HepG2 (cell line): ENCODE measurements around the gene MAGI1. TPM values are rescaled to one million over a fixed set of nuclear protein-coding genes. Genes with fewer than 3 reads are reported as not detected.

ENCODE experiments used
- ATAC-seq: fragments of 200-7000 bp; cut with Tn5 transposase; 3 replicates; pipeline ENCODE4 v1.9.1; 2020; ENCODE audit warnings: mild to moderate bottlenecking, moderate library complexity
- BruUV-seq: library from RNA; stranded (reverse); fragments of 400-500 nt; replicated peaks from 2 replicates; lab custom pipeline; 2021; lab: Mats Ljungman, UMichigan
- CTCF ChIA-PET: fragments of 300-600 bp; formaldehyde crosslinking; extraction: SDS; loops from one replicate; lab custom pipeline; 2021; ENCODE audit warnings: low total read pairs, inconsistent platforms, low intra/inter-chr PET ratio; lab: Yijun Ruan, JAX
- POLR2A ChIA-PET: fragments of 350-600 bp; sonication (Branson Sonifier 250); formaldehyde crosslinking; loops from one replicate; lab custom pipeline; 2020; ENCODE audit warnings: antibody characterized with exemption, inconsistent platforms; lab: Yijun Ruan, JAX
- DNase-seq: peaks from one replicate; pipeline ENCODE4 v3.0.0-alpha.2; 2015; ENCODE audit warnings: low spot score
- FAIRE-seq: peaks from 3 replicates; lab custom pipeline; 2011; peaks lifted over from hg19 to GRCh38; lab: Jason Lieb, UNC
- H2AFZ ChIP-seq: one replicate; pipeline ENCODE4 v1.6.1; 2011; ENCODE audit warnings: low read length, inconsistent platforms
- H3K27ac ChIP-seq: fragments of 300-600 bp; 3 replicates; pipeline ENCODE4 v1.8.0; 2011; ENCODE audit warnings: mixed run types, mild to moderate bottlenecking, mixed read lengths, low read length, inconsistent platforms; ENCODE audit not compliant: insufficient read depth; ENCODE audit errors: extremely low read length
- H3K27me3 ChIP-seq, 2 experiments: fragments of 200-600 bp in 1 of 2; 2 replicates in 1 of 2; 3 replicates in 1 of 2; pipeline versions ENCODE4 v1.6.0 to v1.8.0; 2011; ENCODE audit warnings: low read length in 2 of 2, mild to moderate bottlenecking in 2 of 2, moderate library complexity in 2 of 2, inconsistent platforms in 1 of 2; ENCODE audit not compliant: insufficient read depth in 2 of 2, control insufficient read depth in 1 of 2
- H3K36me3 ChIP-seq, 2 experiments: fragments of 200-600 bp in 1 of 2; replicated peaks in 1 of 2; 2 replicates in 1 of 2; 3 replicates in 1 of 2; pipeline versions ENCODE4 v1.5.1 to v1.8.0; 2011; ENCODE audit warnings: low read length in 2 of 2, inconsistent platforms in 1 of 2; ENCODE audit not compliant: insufficient read depth in 2 of 2, control insufficient read depth in 1 of 2
- H3K4me1 ChIP-seq: 2 replicates; pipeline ENCODE4 v1.5.1; 2012; ENCODE audit warnings: low read length, inconsistent platforms; ENCODE audit not compliant: insufficient read depth
- H3K4me2 ChIP-seq: 2 replicates; pipeline ENCODE4 v1.6.0; 2011; ENCODE audit warnings: low read depth, low read length, inconsistent platforms
- H3K4me3 ChIP-seq, 3 experiments: fragments of 200-600 bp in 1 of 3; sonication (generic), shearing (Covaris generic) in 1 of 3; replicated peaks in 1 of 3; 2 replicates each; pipeline ENCODE4 v1.5.1; 2011 to 2016; ENCODE audit warnings: low read length in 3 of 3, inconsistent platforms in 2 of 3, low read depth in 2 of 3, mild to moderate bottlenecking in 2 of 3, control low read depth in 1 of 3, mixed read lengths in 1 of 3; ENCODE audit not compliant: insufficient read depth in 1 of 3
- H3K79me2 ChIP-seq: one replicate; pipeline ENCODE4 v1.6.1; 2011; ENCODE audit warnings: low read length, inconsistent platforms; ENCODE audit not compliant: insufficient read depth
- H3K9ac ChIP-seq: 2 replicates; pipeline ENCODE4 v1.6.0; 2011; ENCODE audit warnings: mild to moderate bottlenecking, low read depth, low read length, inconsistent platforms; ENCODE audit not compliant: insufficient read depth
- H3K9me3 ChIP-seq: 2 replicates; pipeline ENCODE4 v1.5.1; 2012; ENCODE audit warnings: mild to moderate bottlenecking, low read length
- H4K20me1 ChIP-seq: 2 replicates; pipeline ENCODE4 v1.6.0; 2011; ENCODE audit warnings: inconsistent platforms, mild to moderate bottlenecking, low read length, moderate library complexity; ENCODE audit not compliant: insufficient read depth
- ATF5 ChIP-seq: sonication (generic); formaldehyde crosslinking; IDR thresholded peaks from 2 replicates; pipeline ENCODE4 v1.4.0; 2020; ENCODE audit warnings: mild to moderate bottlenecking, low read depth, missing genetic modification reagents
- CTCF ChIP-seq: sonication (generic); formaldehyde crosslinking; IDR thresholded peaks from 2 replicates; pipeline ENCODE4 v1.5.0; 2020; ENCODE audit warnings: mild to moderate bottlenecking, missing genetic modification reagents, moderate library complexity
- ETV6 ChIP-seq: sonication (generic); formaldehyde crosslinking; conservative IDR thresholded peaks from 2 replicates; pipeline ENCODE4 v1.4.0; 2020; ENCODE audit warnings: missing genetic modification reagents
- HOXA3 ChIP-seq: sonication (generic); formaldehyde crosslinking; IDR thresholded peaks from 2 replicates; pipeline ENCODE4 v1.5.0; 2020; ENCODE audit warnings: missing genetic modification reagents
- SAP130 ChIP-seq: IDR thresholded peaks from 2 replicates; pipeline ENCODE4 v1.6.1; 2016; ENCODE audit warnings: low read depth
- SNAI1 ChIP-seq: sonication (generic); formaldehyde crosslinking; IDR thresholded peaks from 2 replicates; pipeline ENCODE4 v1.5.0; 2020; ENCODE audit warnings: mild to moderate bottlenecking, missing genetic modification reagents, borderline replicate concordance
- ZKSCAN8 ChIP-seq: IDR thresholded peaks from 2 replicates; pipeline ENCODE4 v1.6.1; 2016; ENCODE audit warnings: borderline replicate concordance, missing genetic modification reagents, missing compliant biosample characterization
- ZSCAN5A ChIP-seq: sonication (generic); formaldehyde crosslinking; IDR thresholded peaks from 2 replicates; pipeline ENCODE4 v1.8.0; 2022; ENCODE audit warnings: mild to moderate bottlenecking, missing genetic modification reagents, borderline replicate concordance
- whole genome bisulfite sequencing: methylation state at CpG from one replicate; pipeline ENCODE4 v1.1.6; 2017; ENCODE audit warnings: low lambda C conversion rate; 5-methylcytosine and 5-hydroxymethylcytosine counted together
- in situ Hi-C: cut with HindIII; loops from 2 replicates; pipeline ENCODE4 v1.10.0; 2017; ENCODE audit warnings: low pct_unique_long_range_greater_than_20kb; ENCODE audit not compliant: extremely low pct_ligation_motif_present
- intact Hi-C: fragments of 100-400 bp; cut with micrococcal nuclease; formaldehyde crosslinking; loops from one replicate; pipeline ENCODE4 v1.10.0; 2022; ENCODE audit not compliant: unreplicated experiment
- polyA plus RNA-seq, 8 experiments: library from polyadenylated mRNA; depleted of rRNA in 3 of 8; stranded (reverse) in 7 of 8; unstranded in 1 of 8; fragments of >200 nt; fragmentation: Illumina TruSeq in 4 of 8; extraction: Trizol in 4 of 8; gene quantifications; 2 replicates each; pipeline versions ENCODE4 v1.2.1 to v1.2.3, GENCODE V29; 2011 to 2016; ENCODE audit warnings: low read depth in 4 of 8, missing spikeins in 1 of 8, mixed read lengths in 1 of 8; ENCODE audit not compliant: insufficient read depth in 1 of 8
- total RNA-seq, 5 experiments: library from RNA; depleted of rRNA; stranded (reverse); fragments of >200 nt; fragmentation: Illumina TruSeq; extraction: Trizol; gene quantifications; 2 replicates each; pipeline ENCODE4 v1.2.3, GENCODE V29; 2016; ENCODE audit warnings: low read depth in 1 of 5

Gene MAGI1
- total and polyA plus RNA-seq, 2 of the 13 experiments (the other 11 are each of a cell fraction or from before 2014, with no cell fraction given) = 22.2 to 26.0 TPM

- H3K36me3 ChIP-seq = no peaks in the 10 kb centered on the region
- CTCF ChIA-PET = no interaction called here
- peaks cover 37% of the 10 kb centered on the region for H3K4me1 ChIP-seq
- no peak for TF ChIP-seq ZKSCAN8
- no peak for TF ChIP-seq SNAI1 (CRISPR knock-in tag)
- no peak for TF ChIP-seq ATF5 (CRISPR knock-in tag)
- TF ChIP-seq ETV6 (CRISPR knock-in tag) = no peak
- TF ChIP-seq CTCF (CRISPR knock-in tag) = no peak
- no peak for TF ChIP-seq ZSCAN5A (CRISPR knock-in tag)
- no peak for TF ChIP-seq HOXA3 (CRISPR knock-in tag)
- TF ChIP-seq SAP130 (CRISPR knock-in tag) = no peak
- H3K79me2 ChIP-seq = peaks cover 97% of the 10 kb centered on the region
- BruUV-seq = no TSS peak
- no peak for DNase-seq
- H3K4me2 ChIP-seq = no peak overlapping the region
- in situ Hi-C loops = no loop called here
- no peak for FAIRE-seq
- no peaks in the 10 kb centered on the region for H3K9me3 ChIP-seq
- no peak overlapping the region for H3K4me3 ChIP-seq
- H3K27me3 ChIP-seq = no peaks in the 10 kb centered on the region
- no peak overlapping the region for H2AFZ ChIP-seq
- intact Hi-C loops = no loop called here
- peaks cover 84% of the 10 kb centered on the region for H4K20me1 ChIP-seq
- H3K9ac ChIP-seq = no peak overlapping the region
- POLR2A ChIA-PET = no interaction called here
- ATAC-seq = no peak
- 99% methylated on average over 8 of the region's 8 CpGs for WGBS
- H3K27ac ChIP-seq = no peak overlapping the region
Measured at GRCh38 chr3:66019896-66020295, 18.8 kb downstream of the MAGI1 start.
